ENCODE data around the gene EDARADD. TPM values are rescaled to one million over a fixed set of nuclear protein-coding genes. Genes with fewer than 3 reads are reported as not detected.

Gene EDARADD
- total RNA-seq, 4 donors from 2014 or later = 0.42 to 1.2 (median 0.82) TPM

GRCh38 chr1:236472850-236473788 lies 79.0 kb downstream of the EDARADD start:
- no peak for DNase-seq (ENCODE audit: low spot score in 2 of 2)
- Histone ChIP-seq H3K4me1 (no peaks in the 10 kb centered on the region), H3K36me3 (no peaks in the 10 kb centered on the region), H3K27me3 (no peaks in the 10 kb centered on the region), H3K4me3 (no peak overlapping the region), H3K27ac (no peak overlapping the region), H3K9me3 (no peaks in the 10 kb centered on the region)
- WGBS, 2 donors = 68 to 73% methylated on average over 17 of the region's 17 CpGs
- TF ChIP-seq CTCF (IDR thresholded peaks at IDR 0.05) = no peak

- Histone ChIP-seq H3K4me1 (no peaks in the 10 kb centered on the region), H3K4me3 (no peak overlapping the region), H3K36me3 (no peaks in the 10 kb centered on the region), H3K27me3 (no peaks in the 10 kb centered on the region), H3K9me3 (no peaks in the 10 kb centered on the region), H3K27ac (no peak overlapping the region)
- no peak for DNase-seq (ENCODE audit: low spot score in 2 of 2)
- no peak for TF ChIP-seq POLR2A (IDR thresholded peaks at IDR 0.05)
- TF ChIP-seq EP300 (IDR thresholded peaks at IDR 0.05) = no peak
- TF ChIP-seq CTCF (IDR thresholded peaks at IDR 0.05) = no peak
- WGBS, 2 donors = 94 to 95% methylated on average over 5 of the region's 5 CpGs
Observed at GRCh38 chr1:236476019-236476418, 81.9 kb downstream of the EDARADD start.

- WGBS, 2 donors = 59 to 72% methylated on average over 5 of the region's 5 CpGs
- no peak for DNase-seq (ENCODE audit: low spot score in 2 of 2)
- TF ChIP-seq POLR2A (IDR thresholded peaks at IDR 0.05) (no peak), CTCF (IDR thresholded peaks at IDR 0.05) (no peak), EP300 (IDR thresholded peaks at IDR 0.05) (no peak)
Observed at GRCh38 chr1:236480758-236481436, 86.8 kb downstream of the EDARADD start.

GRCh38 chr1:236484310-236484971 lies 90.4 kb downstream of the EDARADD start:
- Histone ChIP-seq H3K27me3 (no peaks in the 10 kb centered on the region), H3K4me1 (no peaks in the 10 kb centered on the region), H3K27ac (no peak overlapping the region), H3K9me3 (no peaks in the 10 kb centered on the region), H3K4me3 (no peak overlapping the region), H3K36me3 (no peaks in the 10 kb centered on the region)
- no peak for DNase-seq (ENCODE audit: low spot score in 2 of 2)
- WGBS, 2 donors = 75 to 77% methylated on average over 14 of the region's 14 CpGs
- TF ChIP-seq CTCF (IDR thresholded peaks at IDR 0.05) = no peak
- no peak for TF ChIP-seq EP300 (IDR thresholded peaks at IDR 0.05)
- TF ChIP-seq POLR2A (IDR thresholded peaks at IDR 0.05) = no peak

More at GRCh38 chr1:236480758-236481436, 86.8 kb downstream of the EDARADD start:
- Histone ChIP-seq H3K4me3 (no peak overlapping the region), H3K36me3 (no peaks in the 10 kb centered on the region), H3K27ac (no peak overlapping the region), H3K4me1 (no peaks in the 10 kb centered on the region), H3K9me3 (no peaks in the 10 kb centered on the region), H3K27me3 (no peaks in the 10 kb centered on the region)
